Measurements from ENCODE around the gene KRTAP5-1.

KRTAP5-1 gene

GRCh38 chr11:1546536-1547466 is 38.3 kb downstream of the KRTAP5-1 start:
- Histone ChIP-seq H3K23ac (ENCODE audit: low read length) (no peak overlapping the region), H3K9me3 (ENCODE audit: insufficient read depth, low read depth, low read length) (peaks cover 10% of the 10 kb centered on the region), H2AK5ac (ENCODE audit: low read length) (no peak overlapping the region), H2AFZ (ENCODE audit: insufficient read depth, low read length, poor library complexity) (no peak overlapping the region), H3K79me1 (ENCODE audit: low read length) (no peaks in the 10 kb centered on the region), H3K4me3 (ENCODE audit: low read depth, low read length) (no peak overlapping the region), H2BK5ac (ENCODE audit: low read depth, low read length, poor library complexity) (no peak overlapping the region), H3K27me3 (ENCODE audit: insufficient read depth, low read length) (peaks cover 41% of the 10 kb centered on the region), H3K79me2 (ENCODE audit: control insufficient read depth, insufficient read depth, low read length, poor library complexity) (no peaks in the 10 kb centered on the region), H3K27ac (ENCODE audit: low read depth, low read length) (no peak overlapping the region), H4K12ac (ENCODE audit: low read depth, low read length) (no peak overlapping the region), H3K9ac (ENCODE audit: low read length) (no peak overlapping the region), H2BK120ac (ENCODE audit: insufficient read depth, low read length, poor library complexity) (no peak overlapping the region), H4K8ac (ENCODE audit: low read depth, low read length) (peak overlapping the region; percentile 10), H3K14ac (ENCODE audit: low read length) (no peak overlapping the region), H3K4me1 (ENCODE audit: control insufficient read depth in 1 of 2, insufficient read depth in 2 of 2, low read length in 2 of 2) (peaks cover 6 to 12% of the 10 kb centered on the region in 2 experiments), H3K36me3 (ENCODE audit: control insufficient read depth in 1 of 2, insufficient read depth in 2 of 2, low read length in 2 of 2) (no peaks in the 10 kb centered on the region), H2BK12ac (ENCODE audit: low read length) (no peak overlapping the region), H3K4ac (ENCODE audit: low read depth, low read length) (no peak overlapping the region), H3K18ac (ENCODE audit: low read length) (no peak overlapping the region), H3K4me2 (ENCODE audit: low read length) (peak overlapping the region; percentile 77), H4K91ac (ENCODE audit: low read depth, low read length) (no peak overlapping the region)
- no peak for DNase-seq
- WGBS (ENCODE audit: extremely low coverage, insufficient coverage, insufficient read length): no CpG with 5 or more reads among the region's 106 CpGs

- Histone ChIP-seq H2BK5ac (ENCODE audit: low read depth, low read length, poor library complexity) (no peak overlapping the region), H3K4me3 (ENCODE audit: low read depth, low read length) (no peak overlapping the region), H3K79me2 (ENCODE audit: control insufficient read depth, insufficient read depth, low read length, poor library complexity) (no peaks in the 10 kb centered on the region), H2BK120ac (ENCODE audit: insufficient read depth, low read length, poor library complexity) (no peak overlapping the region), H2AK5ac (ENCODE audit: low read length) (no peak overlapping the region), H3K4me2 (ENCODE audit: low read length) (peak overlapping the region; percentile 77), H3K27me3 (ENCODE audit: insufficient read depth, low read length) (peaks cover 41% of the 10 kb centered on the region), H4K8ac (ENCODE audit: low read depth, low read length) (no peak overlapping the region), H4K91ac (ENCODE audit: low read depth, low read length) (no peak overlapping the region), H3K23ac (ENCODE audit: low read length) (no peak overlapping the region), H3K14ac (ENCODE audit: low read length) (no peak overlapping the region), H3K4ac (ENCODE audit: low read depth, low read length) (no peak overlapping the region), H3K9me3 (ENCODE audit: insufficient read depth, low read depth, low read length) (peaks cover 10% of the 10 kb centered on the region), H3K27ac (ENCODE audit: low read depth, low read length) (no peak overlapping the region), H2BK12ac (ENCODE audit: low read length) (no peak overlapping the region), H3K9ac (ENCODE audit: low read length) (no peak overlapping the region), H2AFZ (ENCODE audit: insufficient read depth, low read length, poor library complexity) (no peak overlapping the region), H3K36me3 (ENCODE audit: control insufficient read depth in 1 of 2, insufficient read depth in 2 of 2, low read length in 2 of 2) (no peaks in the 10 kb centered on the region), H3K4me1 (ENCODE audit: control insufficient read depth in 1 of 2, insufficient read depth in 2 of 2, low read length in 2 of 2) (peaks cover 6 to 12% of the 10 kb centered on the region in 2 experiments), H3K79me1 (ENCODE audit: low read length) (no peaks in the 10 kb centered on the region), H3K18ac (ENCODE audit: low read length) (no peak overlapping the region), H4K12ac (ENCODE audit: low read depth, low read length) (no peak overlapping the region)
- DNase-seq: no peak
- WGBS (ENCODE audit: extremely low coverage, insufficient coverage, insufficient read length): no CpG with 5 or more reads among the region's 18 CpGs
These were observed 39.0 kb downstream of the KRTAP5-1 start for GRCh38 chr11:1546077-1546535.

- H3K4me2 ChIP-seq (ENCODE audit: low read length): no peak overlapping the region
- H2BK5ac ChIP-seq (ENCODE audit: low read depth, low read length, poor library complexity): no peak overlapping the region
- no peak overlapping the region for H3K4me3 ChIP-seq (ENCODE audit: low read depth, low read length)
- no peak overlapping the region for H2BK12ac ChIP-seq (ENCODE audit: low read length)
- no peaks in the 10 kb centered on the region for H3K79me1 ChIP-seq (ENCODE audit: low read length)
- H3K36me3 ChIP-seq (ENCODE audit: control insufficient read depth in 1 of 2, insufficient read depth in 2 of 2, low read length in 2 of 2): no peaks in the 10 kb centered on the region
- no peak overlapping the region for H2BK120ac ChIP-seq (ENCODE audit: insufficient read depth, low read length, poor library complexity)
- no peak overlapping the region for H3K9ac ChIP-seq (ENCODE audit: low read length)
- no peaks in the 10 kb centered on the region for H3K79me2 ChIP-seq (ENCODE audit: control insufficient read depth, insufficient read depth, low read length, poor library complexity)
- H4K91ac ChIP-seq (ENCODE audit: low read depth, low read length): no peak overlapping the region
- H3K27me3 ChIP-seq (ENCODE audit: insufficient read depth, low read length): peaks cover 41% of the 10 kb centered on the region
- peaks cover 6 to 12% of the 10 kb centered on the region in 2 experiments for H3K4me1 ChIP-seq (ENCODE audit: control insufficient read depth in 1 of 2, insufficient read depth in 2 of 2, low read length in 2 of 2)
- no peak overlapping the region for H3K14ac ChIP-seq (ENCODE audit: low read length)
- H2AFZ ChIP-seq (ENCODE audit: insufficient read depth, low read length, poor library complexity): no peak overlapping the region
- H2AK5ac ChIP-seq (ENCODE audit: low read length): no peak overlapping the region
- peaks cover 10% of the 10 kb centered on the region for H3K9me3 ChIP-seq (ENCODE audit: insufficient read depth, low read depth, low read length)
- H3K4ac ChIP-seq (ENCODE audit: low read depth, low read length): no peak overlapping the region
- no peak overlapping the region for H3K27ac ChIP-seq (ENCODE audit: low read depth, low read length)
- H3K23ac ChIP-seq (ENCODE audit: low read length): no peak overlapping the region
- no CpG with 5 or more reads among the region's 5 CpGs for WGBS (ENCODE audit: extremely low coverage, insufficient coverage, insufficient read length)
- no peak for DNase-seq
- H4K8ac ChIP-seq (ENCODE audit: low read depth, low read length): no peak overlapping the region
- no peak overlapping the region for H3K18ac ChIP-seq (ENCODE audit: low read length)
- H4K12ac ChIP-seq (ENCODE audit: low read depth, low read length): no peak overlapping the region
These were observed 39.7 kb downstream of the KRTAP5-1 start for GRCh38 chr11:1545432-1545831.

- H4K8ac ChIP-seq (ENCODE audit: low read depth, low read length): no peak overlapping the region
- H3K4me3 ChIP-seq (ENCODE audit: low read depth, low read length): no peak overlapping the region
- H2BK5ac ChIP-seq (ENCODE audit: low read depth, low read length, poor library complexity): no peak overlapping the region
- no peaks in the 10 kb centered on the region for H3K36me3 ChIP-seq (ENCODE audit: control insufficient read depth in 1 of 2, insufficient read depth in 2 of 2, low read length in 2 of 2)
- no peak overlapping the region for H4K12ac ChIP-seq (ENCODE audit: low read depth, low read length)
- no peak overlapping the region for H3K4ac ChIP-seq (ENCODE audit: low read depth, low read length)
- no peak overlapping the region for H2BK12ac ChIP-seq (ENCODE audit: low read length)
- no peak overlapping the region for H3K23ac ChIP-seq (ENCODE audit: low read length)
- no peak overlapping the region for H2AK5ac ChIP-seq (ENCODE audit: low read length)
- H4K91ac ChIP-seq (ENCODE audit: low read depth, low read length): no peak overlapping the region
- no peak overlapping the region for H2BK120ac ChIP-seq (ENCODE audit: insufficient read depth, low read length, poor library complexity)
- peaks cover 10% of the 10 kb centered on the region for H3K9me3 ChIP-seq (ENCODE audit: insufficient read depth, low read depth, low read length)
- H3K18ac ChIP-seq (ENCODE audit: low read length): no peak overlapping the region
- H3K79me2 ChIP-seq (ENCODE audit: control insufficient read depth, insufficient read depth, low read length, poor library complexity): no peaks in the 10 kb centered on the region
- no peaks in the 10 kb centered on the region for H3K79me1 ChIP-seq (ENCODE audit: low read length)
- H3K14ac ChIP-seq (ENCODE audit: low read length): no peak overlapping the region
- H2AFZ ChIP-seq (ENCODE audit: insufficient read depth, low read length, poor library complexity): no peak overlapping the region
- H3K4me1 ChIP-seq (ENCODE audit: control insufficient read depth in 1 of 2, insufficient read depth in 2 of 2, low read length in 2 of 2): peaks cover 6 to 12% of the 10 kb centered on the region in 2 experiments
- no peak overlapping the region for H3K27ac ChIP-seq (ENCODE audit: low read depth, low read length)
- no peak for DNase-seq
- H3K4me2 ChIP-seq (ENCODE audit: low read length): no peak overlapping the region
- no CpG with 5 or more reads among the region's 6 CpGs for WGBS (ENCODE audit: extremely low coverage, insufficient coverage, insufficient read length)
- H3K27me3 ChIP-seq (ENCODE audit: insufficient read depth, low read length): peaks cover 38% of the 10 kb centered on the region
- no peak overlapping the region for H3K9ac ChIP-seq (ENCODE audit: low read length)
These were observed 40.5 kb downstream of the KRTAP5-1 start for GRCh38 chr11:1544536-1544935.

All from trophoblast cell (in vitro differentiated cells and primary cell).